ENCODE results near the gene DCBLD2.

DNA sequence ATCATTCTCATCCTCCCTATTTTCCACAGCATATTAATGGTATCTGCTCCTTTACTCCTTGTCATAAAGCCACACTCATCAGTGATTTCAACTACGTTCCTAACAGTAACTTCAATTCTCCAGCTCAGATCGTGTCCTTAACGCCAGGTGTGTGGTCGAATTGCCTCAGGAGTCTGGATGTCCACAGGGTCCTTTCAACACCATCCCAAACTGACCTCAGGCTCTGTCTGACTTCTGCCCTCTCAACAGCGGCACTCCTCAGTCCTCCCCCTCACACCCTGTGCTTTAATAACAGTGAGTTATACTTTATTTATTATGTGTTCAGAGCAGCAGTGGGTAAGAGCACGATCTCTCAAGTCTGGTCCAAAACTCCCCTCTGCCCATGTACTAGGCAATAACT lies 95.9 kb downstream of the DCBLD2 start:
- TF ChIP-seq, protein P1, sequence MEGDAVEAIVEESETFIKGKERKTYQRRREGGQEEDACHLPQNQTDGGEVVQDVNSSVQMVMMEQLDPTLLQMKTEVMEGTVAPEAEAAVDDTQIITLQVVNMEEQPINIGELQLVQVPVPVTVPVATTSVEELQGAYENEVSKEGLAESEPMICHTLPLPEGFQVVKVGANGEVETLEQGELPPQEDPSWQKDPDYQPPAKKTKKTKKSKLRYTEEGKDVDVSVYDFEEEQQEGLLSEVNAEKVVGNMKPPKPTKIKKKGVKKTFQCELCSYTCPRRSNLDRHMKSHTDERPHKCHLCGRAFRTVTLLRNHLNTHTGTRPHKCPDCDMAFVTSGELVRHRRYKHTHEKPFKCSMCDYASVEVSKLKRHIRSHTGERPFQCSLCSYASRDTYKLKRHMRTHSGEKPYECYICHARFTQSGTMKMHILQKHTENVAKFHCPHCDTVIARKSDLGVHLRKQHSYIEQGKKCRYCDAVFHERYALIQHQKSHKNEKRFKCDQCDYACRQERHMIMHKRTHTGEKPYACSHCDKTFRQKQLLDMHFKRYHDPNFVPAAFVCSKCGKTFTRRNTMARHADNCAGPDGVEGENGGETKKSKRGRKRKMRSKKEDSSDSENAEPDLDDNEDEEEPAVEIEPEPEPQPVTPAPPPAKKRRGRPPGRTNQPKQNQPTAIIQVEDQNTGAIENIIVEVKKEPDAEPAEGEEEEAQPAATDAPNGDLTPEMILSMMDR (IDR thresholded peaks at IDR 0.05) = no peak
- TF ChIP-seq POLR2A (IDR thresholded peaks at IDR 0.05) = no peak

All from upper lobe of left lung (tissue), 4 donors.